Heart right ventricle (tissue), 16 donors: ENCODE measurements around the gene CDC5L. TPM values are rescaled to one million over a fixed set of nuclear protein-coding genes. Genes with fewer than 3 reads are reported as not detected.

Experiments
- ATAC-seq, 8 donors: fragments of 200-7000 bp; cut with Tn5 transposase; one replicate each; pipeline ENCODE4 v1.9.1; 2020; ENCODE audit warnings: mild to moderate bottlenecking in 8 of 8, moderate library complexity in 8 of 8, moderate number of reproducible peaks in 1 of 8
- DNase-seq, 2 donors: peaks; one replicate each; pipeline ENCODE4 v3.0.0-alpha.2; 2020
- H3K27ac ChIP-seq, 10 donors: fragments of 200-600 bp; sonication (generic) in 2 of 10; one replicate each; pipeline versions ENCODE4 v1.5.0 to v1.8.0; 2020 to 2022; ENCODE audit warnings: mild to moderate bottlenecking in 3 of 10
- H3K27me3 ChIP-seq, 7 donors: fragments of 200-600 bp; one replicate each; pipeline ENCODE4 v1.8.0; 2021 to 2022; ENCODE audit warnings: mild to moderate bottlenecking in 2 of 7
- H3K36me3 ChIP-seq, 9 donors: fragments of 200-600 bp; sonication (generic) in 1 of 9; one replicate each; pipeline versions ENCODE4 v1.5.0 to v1.8.0; 2020 to 2022; ENCODE audit warnings: mild to moderate bottlenecking in 2 of 9
- H3K4me1 ChIP-seq, 9 donors: fragments of 200-600 bp; sonication (generic) in 1 of 9; one replicate each; pipeline versions ENCODE4 v1.5.0 to v1.8.0; 2020 to 2022; ENCODE audit warnings: mild to moderate bottlenecking in 4 of 9
- H3K4me3 ChIP-seq, 10 donors: fragments of 200-600 bp; sonication (generic) in 2 of 10; one replicate each; pipeline versions ENCODE4 v1.5.0 to v1.8.0; 2020 to 2022; ENCODE audit warnings: mild to moderate bottlenecking in 7 of 10, moderate library complexity in 2 of 10
- H3K9me3 ChIP-seq, 11 donors: fragments of 200-600 bp in 10 of 11; sonication (generic) in 2 of 11; one replicate each; pipeline versions ENCODE4 v1.5.0 to v1.8.0; 2013 to 2022; ENCODE audit warnings: mild to moderate bottlenecking in 2 of 11, control low read depth in 1 of 11, moderate library complexity in 1 of 11
- CTCF ChIP-seq, 9 donors: fragments of 200-600 bp; sonication (generic) in 2 of 9; IDR thresholded peaks; one replicate each; pipeline versions ENCODE4 v1.5.0 to v1.8.0; 2021 to 2022; ENCODE audit warnings: antibody characterized with exemption in 9 of 9, mild to moderate bottlenecking in 5 of 9, moderate library complexity in 1 of 9
- WGBS, 2 donors: extraction: QIAGEN DNeasy Blood & Tissue Kit; methylation state at CpG; one replicate each; pipeline ENCODE4 v1.1.7; 2013; ENCODE audit warnings: inconsistent platforms in 1 of 2; 5-methylcytosine and 5-hydroxymethylcytosine counted together
- intact Hi-C, 10 donors: fragments of 100-400 bp; cut with DNase I; formaldehyde crosslinking; loops; one replicate each; pipeline versions ENCODE4 v1.11.1 to v1.14.2; 2022
- polyA plus RNA-seq, 2 donors: library from polyadenylated mRNA; stranded (reverse); fragments of 200-250 nt; gene quantifications; one replicate each; pipeline ENCODE4 v1.2.3, GENCODE V29; 2013
- total RNA-seq, 10 donors: library from RNA; stranded (reverse); fragmentation: NEBNext Ultra II Directional in 3 of 10; extraction: Animal tissue kit (Norgen Biotek cat#: 25700) in 3 of 10; gene quantifications; one replicate each; pipeline versions ENCODE4 v1.2.1 to v1.2.4, GENCODE V29; 2021 to 2023
- donor health status: Arrhythmogenic right ventricular cardiomyopathy.
- donor health status: ischemic (EF 13 %, LVEDD 7.1; RV severe dilation, severe dysfunction).
- donor health status: healthy with polysubstance abuse.
- donor health status: DM: no; HTN: yes; CAD: no.
- donor health status: DM: no; HTN: no; CAD: no.
- donor health status: ischemic (EF 25% LVEDD 6.9; RV normal size, moderate dysfunction).
- donor health status: ischemic (EF 25% LVEDD 5.7; RV mildly dilated, moderate dysfunction).
- donor health status: healthy.
- donor health status: DM: yes; HTN: yes; CAD: no.
- donor health status: Ischemic cardiomyopathy.
- donor health status: ischemic (EF 35%, LVEDD 5.7; RV mildly dilated, moderate dysfunction).
- donor health status: nonischemic (EF 11% LVEDD 7.7; RV severe dilation, severe dysfunction).
- donor health status: DM: yes; HTN: yes; CAD: no.
- donor health status: PGD.
- donor health status: ischemic (EF 29% LVEDD 5.4; RV normal size, mild dysfunction).
- donor health status: nonischemic (EF 23%, LVEDD 6.1; RV moderate dilation, normal function).

Gene CDC5L
- total and polyA plus RNA-seq, 12 donors = 5.4 to 26.5 (median 20.5) TPM

- H3K9me3 ChIP-seq = no peaks in the 10 kb centered on the region
- no peaks in the 10 kb centered on the region for H3K36me3 ChIP-seq
- no peak for ATAC-seq
- WGBS, 2 donors = 89 to 93% methylated on average over 5 of the region's 5 CpGs
- no peak overlapping the region for H3K4me3 ChIP-seq
- no peak overlapping the region for H3K27ac ChIP-seq
- no peak for TF ChIP-seq CTCF (IDR thresholded peaks at IDR 0.05)
- H3K4me1 ChIP-seq = peaks cover 1 to 20% (median 13%) of the 10 kb centered on the region in 9 donors
- no peak for DNase-seq
- peaks cover 0 to 4% (median 0%) of the 10 kb centered on the region in 7 donors for H3K27me3 ChIP-seq
- intact Hi-C loops = loop anchor here in 9 of 10 donors (2.0 to 10.0 kb wide), 10 partner anchors 165 to 1447 kb away; no protein-coding TSS in a partner anchor
Measured at GRCh38 chr6:44477293-44477894, 89.9 kb downstream of the CDC5L start.

- no peaks in the 10 kb centered on the region for H3K9me3 ChIP-seq
- H3K27me3 ChIP-seq = peaks cover 0 to 4% (median 0%) of the 10 kb centered on the region in 7 donors
- H3K36me3 ChIP-seq = no peaks in the 10 kb centered on the region
- H3K27ac ChIP-seq = no peak overlapping the region
- 80 to 83% methylated on average over 3 of the region's 3 CpGs for WGBS, 2 donors
- ATAC-seq (peak in 2 of 8 donors; percentile 21 to 62), DNase-seq (no peak)
- intact Hi-C loops = loop anchor here in 9 of 10 donors (5.0 to 10.0 kb wide), 9 partner anchors 164 to 1447 kb away; no protein-coding TSS in a partner anchor
- no peak overlapping the region for H3K4me3 ChIP-seq
- peaks cover 0 to 18% (median 11%) of the 10 kb centered on the region in 9 donors for H3K4me1 ChIP-seq
- TF ChIP-seq CTCF (IDR thresholded peaks at IDR 0.05) = no peak
Measured at GRCh38 chr6:44478158-44478557, 90.7 kb downstream of the CDC5L start.

GRCh38 chr6:44478591-44479254 lies 91.2 kb downstream of the CDC5L start:
- Histone ChIP-seq H3K4me1 (peaks cover 0 to 18% (median 11%) of the 10 kb centered on the region in 9 donors), H3K9me3 (no peaks in the 10 kb centered on the region), H3K27me3 (peaks cover 0 to 4% (median 0%) of the 10 kb centered on the region in 7 donors), H3K4me3 (no peak overlapping the region), H3K36me3 (no peaks in the 10 kb centered on the region), H3K27ac (no peak overlapping the region)
- ATAC-seq (no peak), DNase-seq (no peak)
- TF ChIP-seq CTCF (IDR thresholded peaks at IDR 0.05) = no peak
- intact Hi-C loops = loop anchor here in 9 of 10 donors (5.0 to 10.0 kb wide), 9 partner anchors 164 to 1446 kb away; no protein-coding TSS in a partner anchor
- 77 to 85% methylated on average over 11 of the region's 11 CpGs for WGBS, 2 donors

- Histone ChIP-seq H3K9me3 (no peaks in the 10 kb centered on the region), H3K4me1 (peaks cover 0 to 18% (median 11%) of the 10 kb centered on the region in 9 donors), H3K4me3 (no peak overlapping the region), H3K27me3 (peaks cover 0 to 4% (median 0%) of the 10 kb centered on the region in 7 donors), H3K27ac (peak overlapping the region in 4 of 10 donors; percentile 5 to 56 (median 46)), H3K36me3 (no peaks in the 10 kb centered on the region)
- no peak for TF ChIP-seq CTCF (IDR thresholded peaks at IDR 0.05)
- intact Hi-C loops = loop anchor here in 2 of 10 donors (5.0 to 10.0 kb wide), 2 partner anchors 1237 to 1435 kb away; no protein-coding TSS in a partner anchor
- ATAC-seq (no peak), DNase-seq (no peak)
- WGBS, 2 donors = 72 to 79% methylated on average over 13 of the region's 13 CpGs
Measured at GRCh38 chr6:44480097-44480541, 92.6 kb downstream of the CDC5L start.
